Activated naive CD4-positive, alpha-beta T cell treated with anti-CD3 and anti-CD28 coated beads for 36 hours (primary cell): ENCODE results near the gene TEAD1. TPM values are rescaled to one million over a fixed set of nuclear protein-coding genes. Genes with fewer than 3 reads are reported as not detected.

Experiments
- CTCF ChIA-PET: fragments of 350-600 bp; sonication (Branson Sonifier 250); formaldehyde crosslinking; loops from one replicate; lab custom pipeline; 2021; ENCODE audit warnings: antibody characterized with exemption; lab: Charles Lee
- DNase-seq: peaks from one replicate; pipeline ENCODE4 v3.0.0-alpha.2; 2020
- H3K27ac Mint-ChIP-seq: one replicate; pipeline ENCODE4 v1.8.0; 2021; ENCODE audit warnings: mild to moderate bottlenecking, mixed read lengths
- H3K27me3 Mint-ChIP-seq: one replicate; pipeline ENCODE4 v1.8.0; 2021; ENCODE audit warnings: low read depth, mixed read lengths
- H3K36me3 Mint-ChIP-seq: one replicate; pipeline ENCODE4 v1.8.0; 2021; ENCODE audit warnings: low read depth, mixed read lengths
- H3K4me1 Mint-ChIP-seq: one replicate; pipeline ENCODE4 v1.8.0; 2021; ENCODE audit warnings: low read depth, mixed read lengths
- H3K4me3 Mint-ChIP-seq: one replicate; pipeline ENCODE4 v1.8.0; 2021; ENCODE audit warnings: mild to moderate bottlenecking, moderate library complexity, mixed read lengths
- H3K9me3 Mint-ChIP-seq: one replicate; pipeline ENCODE4 v1.8.0; 2021; ENCODE audit warnings: mixed read lengths
- intact Hi-C: fragments of 100-400 bp; cut with micrococcal nuclease; formaldehyde crosslinking; loops from one replicate; pipeline ENCODE4 v1.15.1; 2023
- total RNA-seq, 2 experiments: library from RNA; stranded (reverse); gene quantifications; one replicate each; pipeline ENCODE4 v1.2.3, GENCODE V29; 2021

The TEAD1 gene
- total RNA-seq, 2 experiments from 2014 or later: 0.93 to 1.2 TPM

DNA sequence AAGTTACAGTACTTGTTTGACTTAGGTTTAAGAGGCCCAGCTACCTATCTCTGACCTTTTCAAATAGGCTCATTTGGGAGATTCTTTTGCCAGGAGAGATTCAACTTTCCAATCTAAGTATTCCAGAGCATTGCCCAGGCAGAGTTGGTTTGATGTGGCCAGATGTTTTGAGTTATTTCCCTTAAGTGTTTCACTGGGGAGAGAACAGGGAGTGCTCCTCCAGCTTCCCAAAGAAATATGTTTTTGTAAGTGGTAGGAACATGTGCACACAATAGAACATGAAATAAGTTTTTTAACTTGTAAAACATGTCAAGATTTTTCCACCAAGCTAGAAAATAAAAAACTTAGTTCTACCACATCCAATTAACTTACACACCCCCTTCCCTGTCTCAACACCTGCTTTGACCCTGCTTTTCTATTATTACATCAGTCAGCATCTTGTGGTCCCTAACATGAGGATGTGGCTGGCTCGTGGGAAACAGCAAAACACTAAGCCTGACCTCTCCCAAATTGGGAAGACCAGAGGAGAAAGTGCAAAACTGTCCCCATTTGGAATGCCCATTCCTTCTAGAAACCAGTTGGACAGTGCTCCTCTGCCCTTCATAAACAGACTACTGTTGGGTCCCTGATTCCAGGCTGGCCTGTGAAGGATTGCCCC is 264.5 kb downstream of the TEAD1 start:
- Mint-ChIP-seq H3K36me3 (no peaks in the 10 kb centered on the region), H3K27ac (no peak overlapping the region), H3K27me3 (peaks cover 12% of the 10 kb centered on the region), H3K4me3 (no peak overlapping the region), H3K4me1 (no peaks in the 10 kb centered on the region), H3K9me3 (no peaks in the 10 kb centered on the region)
- no peak for DNase-seq
- CTCF ChIA-PET: no interaction called here
- intact Hi-C loops: no loop called here

DNA sequence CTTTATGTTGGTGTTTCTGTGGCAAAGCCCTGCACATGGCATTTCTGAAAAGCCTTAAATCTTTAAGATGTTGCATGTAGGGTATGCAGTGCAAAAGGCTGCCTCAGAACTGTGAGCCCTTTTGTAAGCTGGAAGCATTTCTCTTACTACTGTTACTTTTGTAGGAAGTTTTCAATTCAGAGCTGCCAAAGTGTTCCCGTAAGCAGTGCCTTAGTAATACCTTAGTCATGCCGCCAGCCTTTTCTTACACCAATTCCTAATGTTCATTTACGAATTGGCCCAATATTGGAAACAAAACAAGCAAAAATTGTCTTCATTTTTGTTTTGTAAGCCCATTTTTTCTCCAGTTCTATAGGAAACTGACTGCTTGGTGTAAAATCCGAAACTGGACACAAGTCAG is 267.4 kb downstream of the TEAD1 start:
- no peak overlapping the region for H3K27ac Mint-ChIP-seq

DNA sequence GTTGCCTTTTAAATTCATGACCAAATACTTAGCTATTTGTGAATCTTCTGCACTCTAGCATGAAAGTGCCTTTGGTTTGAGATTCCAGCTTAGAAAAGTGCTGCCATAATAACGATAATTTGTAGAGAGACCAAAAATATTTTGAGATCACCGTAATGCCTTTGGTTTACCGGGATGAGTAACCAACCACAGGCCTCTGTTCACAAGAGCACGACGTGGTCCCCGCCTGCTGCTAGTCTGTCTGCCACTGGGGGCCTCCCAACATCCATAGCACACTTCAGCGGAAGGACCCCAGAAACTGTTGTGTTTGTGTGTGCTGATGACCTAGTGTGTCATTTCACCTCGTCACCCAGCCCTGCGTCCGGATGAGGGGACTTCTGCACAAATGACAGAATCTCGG is 267.9 kb downstream of the TEAD1 start:
- Mint-ChIP-seq H3K36me3 (no peaks in the 10 kb centered on the region), H3K27ac (no peak overlapping the region), H3K9me3 (peaks cover 2% of the 10 kb centered on the region), H3K27me3 (peaks cover 18% of the 10 kb centered on the region), H3K4me1 (no peaks in the 10 kb centered on the region), H3K4me3 (no peak overlapping the region)
- intact Hi-C loops: no loop called here
- DNase-seq: no peak
- CTCF ChIA-PET: no interaction called here

More for the DNA sequence above, 267.4 kb downstream of the TEAD1 start:
- H3K27me3 Mint-ChIP-seq: peaks cover 16% of the 10 kb centered on the region
- no peaks in the 10 kb centered on the region for H3K4me1 Mint-ChIP-seq
- peaks cover 2% of the 10 kb centered on the region for H3K9me3 Mint-ChIP-seq
- DNase-seq: no peak
- intact Hi-C loops: no loop called here
- no peaks in the 10 kb centered on the region for H3K36me3 Mint-ChIP-seq
- CTCF ChIA-PET: no interaction called here
- no peak overlapping the region for H3K4me3 Mint-ChIP-seq

DNA sequence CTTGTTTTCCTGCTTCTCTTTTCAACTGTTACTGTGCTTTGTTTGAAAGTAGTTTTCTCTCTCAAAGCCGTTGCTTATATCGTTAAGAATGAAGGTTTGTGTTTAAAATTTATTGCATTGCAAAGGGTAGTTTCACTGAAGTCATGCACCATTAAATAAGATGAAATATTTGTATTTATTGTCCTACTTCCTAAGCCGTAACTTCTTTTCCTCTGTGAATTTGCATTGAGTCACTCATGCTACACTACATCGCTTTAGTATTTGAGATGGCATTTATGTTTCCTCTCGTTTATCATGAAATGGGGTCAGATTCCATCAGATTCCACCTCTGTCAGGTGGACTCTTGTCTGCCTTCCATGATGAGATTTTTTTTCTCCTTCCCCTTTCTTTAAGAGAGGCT is 269.1 kb downstream of the TEAD1 start:
- no peak overlapping the region for H3K27ac Mint-ChIP-seq
- peaks cover 2% of the 10 kb centered on the region for H3K9me3 Mint-ChIP-seq
- H3K4me1 Mint-ChIP-seq: no peaks in the 10 kb centered on the region
- peaks cover 18% of the 10 kb centered on the region for H3K27me3 Mint-ChIP-seq
- no peak overlapping the region for H3K4me3 Mint-ChIP-seq
- no peak for DNase-seq
- CTCF ChIA-PET: no interaction called here
- intact Hi-C loops: no loop called here
- no peaks in the 10 kb centered on the region for H3K36me3 Mint-ChIP-seq

DNA sequence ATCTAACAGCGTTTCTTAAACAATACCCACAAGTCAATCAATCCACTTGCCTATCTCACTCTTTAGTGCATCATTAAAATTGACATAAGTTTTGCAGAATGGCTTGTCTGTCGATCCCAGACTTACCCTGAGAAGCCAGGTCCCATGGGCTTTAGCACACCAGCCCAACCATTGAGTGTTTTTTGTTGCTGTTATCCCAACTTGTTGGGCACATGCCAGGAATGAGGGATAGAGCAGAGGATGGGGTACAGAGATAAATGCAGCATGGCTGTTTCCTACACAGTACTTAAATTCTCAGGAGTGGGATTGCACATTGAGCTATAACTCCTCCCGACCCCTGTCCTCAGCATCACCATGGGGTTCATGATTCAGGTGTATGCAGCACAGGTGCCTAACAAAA is 270.7 kb downstream of the TEAD1 start:
- no peaks in the 10 kb centered on the region for H3K36me3 Mint-ChIP-seq
- H3K9me3 Mint-ChIP-seq: peaks cover 2% of the 10 kb centered on the region
- CTCF ChIA-PET: no interaction called here
- H3K27ac Mint-ChIP-seq: no peak overlapping the region
- H3K4me1 Mint-ChIP-seq: no peaks in the 10 kb centered on the region
- no peak for DNase-seq
- H3K4me3 Mint-ChIP-seq: no peak overlapping the region
- intact Hi-C loops: no loop called here
- peaks cover 20% of the 10 kb centered on the region for H3K27me3 Mint-ChIP-seq

DNA sequence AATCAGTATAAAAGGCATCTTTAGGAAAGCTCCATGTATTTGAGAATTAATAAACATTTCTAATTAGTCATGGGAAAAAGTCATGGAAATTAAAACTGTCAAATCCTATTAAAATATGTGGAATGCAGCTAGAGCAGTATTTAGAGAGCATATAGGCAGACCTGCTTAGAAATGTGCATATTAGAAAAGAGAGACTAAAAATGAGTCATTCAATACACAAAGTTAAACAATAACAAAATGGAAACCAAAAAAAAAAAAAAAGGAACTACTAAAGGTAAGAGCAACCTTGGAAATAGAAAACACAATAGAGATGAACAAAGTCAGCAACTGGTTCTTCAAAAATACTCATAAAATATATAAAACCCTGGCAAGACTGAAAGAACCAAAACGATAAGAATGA is 275.2 kb downstream of the TEAD1 start:
- DNase-seq: no peak
- H3K36me3 Mint-ChIP-seq: no peaks in the 10 kb centered on the region
- CTCF ChIA-PET: no interaction called here
- no peak overlapping the region for H3K4me3 Mint-ChIP-seq
- H3K27ac Mint-ChIP-seq: no peak overlapping the region
- H3K9me3 Mint-ChIP-seq: peaks cover 14% of the 10 kb centered on the region
- peaks cover 16% of the 10 kb centered on the region for H3K27me3 Mint-ChIP-seq
- intact Hi-C loops: no loop called here
- no peaks in the 10 kb centered on the region for H3K4me1 Mint-ChIP-seq

DNA sequence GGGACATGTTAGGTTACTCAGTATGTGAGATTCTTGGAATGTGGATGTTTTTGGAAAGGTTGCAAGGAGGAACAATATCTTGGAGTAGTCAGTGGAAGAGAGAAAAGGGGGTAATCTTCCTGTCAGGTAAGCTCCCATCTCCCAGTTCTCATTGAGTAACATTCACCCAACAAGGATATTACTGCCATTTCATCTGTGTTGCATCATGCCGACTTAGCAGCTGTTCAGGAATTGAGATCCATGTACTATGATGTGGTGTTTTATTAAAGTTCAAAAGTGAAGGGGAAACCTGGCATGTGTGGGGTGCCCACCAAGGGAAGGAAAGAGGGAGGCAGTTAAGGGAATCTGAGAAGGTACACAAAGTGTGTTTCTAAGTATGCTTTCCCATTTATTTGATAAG is 276.4 kb downstream of the TEAD1 start:
- H3K36me3 Mint-ChIP-seq: no peaks in the 10 kb centered on the region
- H3K27me3 Mint-ChIP-seq: peaks cover 13% of the 10 kb centered on the region
- no peaks in the 10 kb centered on the region for H3K4me1 Mint-ChIP-seq
- no peak overlapping the region for H3K4me3 Mint-ChIP-seq
- CTCF ChIA-PET: no interaction called here
- intact Hi-C loops: no loop called here
- no peak for DNase-seq
- H3K9me3 Mint-ChIP-seq: peaks cover 14% of the 10 kb centered on the region
- H3K27ac Mint-ChIP-seq: no peak overlapping the region

DNA sequence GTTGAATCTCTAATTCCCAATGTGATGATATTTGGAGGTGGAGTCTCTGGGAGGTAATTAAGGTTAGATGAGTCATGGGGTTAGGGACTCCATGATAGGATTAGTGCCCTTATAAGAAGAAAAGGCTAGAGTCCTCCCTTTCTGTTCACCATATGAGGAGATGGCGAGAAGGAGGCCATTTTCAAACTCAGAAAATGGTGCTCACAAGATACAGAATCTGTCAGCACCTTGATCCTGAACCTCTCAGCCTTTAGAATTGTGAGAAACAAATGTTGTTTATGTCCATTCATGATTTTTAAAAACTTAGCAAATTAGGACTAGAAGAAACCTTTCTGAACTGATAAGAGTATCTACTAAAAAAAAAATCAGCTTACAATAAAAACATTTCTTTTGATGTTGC is 277.2 kb downstream of the TEAD1 start:
- Mint-ChIP-seq H3K27me3 (peaks cover 13% of the 10 kb centered on the region), H3K4me1 (no peaks in the 10 kb centered on the region), H3K36me3 (no peaks in the 10 kb centered on the region), H3K4me3 (no peak overlapping the region), H3K27ac (no peak overlapping the region), H3K9me3 (peaks cover 13% of the 10 kb centered on the region)
- CTCF ChIA-PET: no interaction called here
- no peak for DNase-seq
- intact Hi-C loops: no loop called here

DNA sequence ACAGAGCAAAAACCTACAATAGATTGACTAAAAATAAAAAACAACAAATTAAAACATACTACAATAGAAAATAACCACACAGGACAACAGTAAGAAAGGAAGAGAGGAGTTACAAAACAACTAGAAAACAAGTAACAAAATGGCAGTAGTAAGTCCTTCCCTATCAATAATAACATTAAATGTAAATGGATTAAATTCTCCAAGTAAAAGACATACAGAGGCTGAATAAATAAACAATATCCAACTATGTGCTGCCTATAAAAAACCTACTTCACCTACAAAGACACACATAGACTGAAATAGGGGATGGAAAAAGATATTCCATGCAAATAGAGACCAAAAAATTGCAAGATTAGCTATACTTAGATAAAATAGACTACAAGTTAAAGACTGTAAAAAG is 277.9 kb downstream of the TEAD1 start:
- intact Hi-C loops: no loop called here
- no peaks in the 10 kb centered on the region for H3K36me3 Mint-ChIP-seq
- H3K27me3 Mint-ChIP-seq: peaks cover 10% of the 10 kb centered on the region
- no peak for DNase-seq
- H3K4me1 Mint-ChIP-seq: no peaks in the 10 kb centered on the region
- H3K4me3 Mint-ChIP-seq: no peak overlapping the region
- no peak overlapping the region for H3K27ac Mint-ChIP-seq
- H3K9me3 Mint-ChIP-seq: peaks cover 12% of the 10 kb centered on the region
- CTCF ChIA-PET: no interaction called here

DNA sequence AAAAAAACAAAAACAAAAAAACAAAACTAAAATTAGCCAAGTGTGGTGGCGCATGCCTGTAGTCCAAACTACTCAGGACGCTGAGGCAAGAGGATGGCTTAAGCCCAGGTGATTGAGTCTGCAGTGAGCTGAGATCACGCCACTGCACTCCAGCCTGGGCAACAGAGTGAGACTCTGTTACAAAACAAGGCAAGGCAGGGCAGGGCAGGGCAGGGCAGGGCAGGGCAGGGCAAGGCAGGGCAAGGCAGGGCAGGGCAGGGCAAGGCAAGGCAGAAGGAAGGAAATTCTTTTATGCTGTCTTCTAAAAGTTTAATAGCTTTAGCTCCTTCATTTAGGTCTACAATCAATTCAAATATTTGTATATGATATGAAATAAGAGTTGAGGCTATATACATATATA is 284.8 kb downstream of the TEAD1 start:
- no peaks in the 10 kb centered on the region for H3K36me3 Mint-ChIP-seq
- CTCF ChIA-PET: no interaction called here
- peaks cover 9% of the 10 kb centered on the region for H3K27me3 Mint-ChIP-seq
- no peak overlapping the region for H3K4me3 Mint-ChIP-seq
- no peaks in the 10 kb centered on the region for H3K9me3 Mint-ChIP-seq
- DNase-seq: no peak
- intact Hi-C loops: no loop called here
- no peaks in the 10 kb centered on the region for H3K4me1 Mint-ChIP-seq
- no peak overlapping the region for H3K27ac Mint-ChIP-seq

DNA sequence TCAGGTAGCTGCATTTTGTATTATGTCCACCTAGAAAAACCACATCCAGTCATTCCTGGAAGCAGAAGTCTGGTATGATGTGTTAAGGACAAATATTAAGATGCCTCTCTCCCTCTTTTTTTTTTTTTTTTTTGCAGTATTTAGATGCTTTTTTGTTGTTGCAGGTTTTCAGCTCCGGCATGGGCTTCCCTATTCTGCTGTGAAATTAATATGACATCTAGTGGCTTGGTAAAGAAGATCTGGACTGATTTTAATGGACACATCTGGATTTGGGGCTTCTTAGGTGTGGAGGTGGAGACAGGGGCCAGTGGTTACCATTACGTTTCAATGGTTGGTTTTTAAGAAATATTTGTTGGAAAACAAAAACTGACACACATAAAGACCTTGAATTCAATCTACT is 287.4 kb downstream of the TEAD1 start:
- H3K4me3 Mint-ChIP-seq: no peak overlapping the region
- no peaks in the 10 kb centered on the region for H3K4me1 Mint-ChIP-seq
- H3K27me3 Mint-ChIP-seq: peaks cover 13% of the 10 kb centered on the region
- no peaks in the 10 kb centered on the region for H3K36me3 Mint-ChIP-seq
- no peaks in the 10 kb centered on the region for H3K9me3 Mint-ChIP-seq
- DNase-seq: no peak
- no peak overlapping the region for H3K27ac Mint-ChIP-seq
- CTCF ChIA-PET: interaction anchor here (0.6 to 1.1 kb wide), 2 partner anchors 220 to 277 kb away, joined by 5 to 6 read pairs; no protein-coding TSS in a partner anchor
- intact Hi-C loops: no loop called here

DNA sequence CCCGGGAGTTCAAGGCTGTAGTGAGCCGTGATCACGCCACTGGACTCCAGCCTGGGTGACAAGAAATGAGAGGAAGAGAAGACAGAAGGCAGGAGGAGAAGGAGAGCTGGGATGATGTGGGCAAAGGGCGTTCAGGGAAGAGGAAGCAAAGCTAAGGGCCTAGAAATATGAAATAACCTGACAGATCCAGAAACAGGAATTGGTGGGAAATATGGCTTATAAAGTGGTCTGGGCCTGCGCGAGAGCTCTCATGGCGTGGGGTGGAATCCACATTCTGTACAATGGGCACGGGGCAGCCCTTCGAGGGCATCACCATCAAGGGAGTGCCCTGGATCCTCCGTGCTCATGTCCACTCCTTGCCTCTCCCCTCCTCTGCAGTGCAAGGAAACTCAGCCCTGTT is 288.1 kb downstream of the TEAD1 start:
- Mint-ChIP-seq H3K9me3 (no peaks in the 10 kb centered on the region), H3K4me3 (no peak overlapping the region), H3K27me3 (peaks cover 13% of the 10 kb centered on the region), H3K27ac (no peak overlapping the region), H3K36me3 (no peaks in the 10 kb centered on the region), H3K4me1 (no peaks in the 10 kb centered on the region)
- CTCF ChIA-PET: interaction anchor here (3.7 kb wide), 1 partner anchor 221 kb away, joined by 21 read pairs; no protein-coding TSS in a partner anchor
- intact Hi-C loops: no loop called here
- no peak for DNase-seq

DNA sequence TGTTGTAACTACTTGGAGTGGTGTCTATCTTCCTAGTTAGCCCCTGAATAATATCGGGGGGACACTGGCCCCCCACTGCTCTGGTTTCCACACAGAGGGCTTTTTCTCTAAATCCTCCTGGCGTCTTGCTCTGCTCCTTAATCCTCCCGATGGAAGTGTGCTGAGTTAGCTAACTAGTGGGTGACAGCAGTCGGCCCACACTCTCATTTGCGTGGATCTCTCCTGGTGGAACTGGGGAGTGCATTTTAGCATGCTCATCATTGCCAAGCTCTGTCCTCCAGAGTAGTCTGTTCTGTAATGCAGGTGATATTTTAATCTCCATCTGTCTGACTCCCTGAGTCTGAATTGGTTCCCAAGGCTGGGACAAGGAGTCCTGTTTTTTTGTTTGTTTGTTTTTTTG is 288.8 kb downstream of the TEAD1 start:
- CTCF ChIA-PET: interaction anchor here (0.7 to 3.7 kb wide), 5 partner anchors 9 to 417 kb away, joined by 3 to 21 read pairs (median 3); no protein-coding TSS in a partner anchor
- no peak overlapping the region for H3K27ac Mint-ChIP-seq
- intact Hi-C loops: no loop called here

More for the DNA sequence above, 288.8 kb downstream of the TEAD1 start:
- Mint-ChIP-seq H3K9me3 (no peaks in the 10 kb centered on the region), H3K4me3 (no peak overlapping the region), H3K36me3 (no peaks in the 10 kb centered on the region), H3K27me3 (peaks cover 13% of the 10 kb centered on the region), H3K4me1 (no peaks in the 10 kb centered on the region)
- DNase-seq: no peak
